Liver (tissue), 9 donors: ENCODE data around the gene MYH11. TPM values are rescaled to one million over a fixed set of nuclear protein-coding genes. Genes with fewer than 3 reads are reported as not detected.

Experiments
- DNase-seq: peaks from one replicate; pipeline ENCODE4 v3.0.0-alpha.2; 2017; ENCODE audit warnings: low spot score
- H3K27ac ChIP-seq, 2 donors: one replicate each; pipeline ENCODE4 v1.7.0; 2013; ENCODE audit warnings: inconsistent platforms in 2 of 2, low read length in 2 of 2, control low read depth in 1 of 2, low read depth in 1 of 2, mild to moderate bottlenecking in 1 of 2
- H3K27me3 ChIP-seq, 4 donors: one replicate each; pipeline versions ENCODE4 v1.6.1 to v1.7.0; 2013; ENCODE audit warnings: low read length in 3 of 4, inconsistent platforms in 1 of 4, mild to moderate bottlenecking in 1 of 4, moderate library complexity in 1 of 4; ENCODE audit not compliant: control insufficient read depth in 4 of 4, insufficient read depth in 4 of 4
- H3K36me3 ChIP-seq, 4 donors: one replicate each; pipeline versions ENCODE4 v1.6.1 to v1.7.0; 2013; ENCODE audit warnings: low read length in 3 of 4, mild to moderate bottlenecking in 3 of 4, low read depth in 1 of 4, moderate library complexity in 1 of 4; ENCODE audit not compliant: control insufficient read depth in 4 of 4, insufficient read depth in 3 of 4
- H3K4me1 ChIP-seq, 4 donors: one replicate each; pipeline versions ENCODE4 v1.6.1 to v1.7.0; 2013; ENCODE audit warnings: low read length in 3 of 4, mild to moderate bottlenecking in 3 of 4, moderate library complexity in 1 of 4; ENCODE audit not compliant: control insufficient read depth in 4 of 4, insufficient read depth in 4 of 4
- H3K4me3 ChIP-seq, 3 donors: one replicate each; pipeline versions ENCODE4 v1.6.1 to v1.7.0; 2013; ENCODE audit warnings: low read length in 3 of 3, control low read depth in 1 of 3, low read depth in 1 of 3, mild to moderate bottlenecking in 1 of 3
- H3K9ac ChIP-seq, 2 donors: one replicate each; pipeline ENCODE4 v1.7.0; 2013; ENCODE audit warnings: low read length in 2 of 2, mild to moderate bottlenecking in 2 of 2, moderate library complexity in 2 of 2, control low read depth in 1 of 2, low read depth in 1 of 2
- H3K9me3 ChIP-seq, 4 donors: one replicate each; pipeline versions ENCODE4 v1.6.1 to v1.7.0; 2013; ENCODE audit warnings: low read length in 3 of 4; ENCODE audit not compliant: control insufficient read depth in 4 of 4
- ATF3 ChIP-seq: IDR thresholded peaks from 2 replicates; pipeline ENCODE4 v1.6.1; 2016; ENCODE audit warnings: antibody characterized with exemption
- CTCF ChIP-seq: fragments of 150-350 bp; IDR thresholded peaks from 2 replicates; pipeline ENCODE4 v1.5.1; 2017; ENCODE audit warnings: improper control_type of control experiment, low read depth, low read length; ENCODE audit not compliant: missing input control
- EGR1 ChIP-seq, 2 donors: IDR thresholded peaks; 2 replicates each; pipeline ENCODE4 v1.6.1; 2016 to 2018; ENCODE audit warnings: antibody characterized with exemption in 2 of 2, low read depth in 2 of 2
- FOXA1 ChIP-seq: IDR thresholded peaks from 2 replicates; pipeline ENCODE4 v1.6.1; 2016; ENCODE audit warnings: antibody characterized with exemption
- FOXA2 ChIP-seq: IDR thresholded peaks from 2 replicates; pipeline ENCODE4 v1.6.1; 2016; ENCODE audit warnings: antibody characterized with exemption
- GABPA ChIP-seq, 2 donors: IDR thresholded peaks in 1 of 2; conservative IDR thresholded peaks in 1 of 2; 2 replicates each; pipeline ENCODE4 v1.6.1; 2016; ENCODE audit warnings: antibody characterized with exemption in 2 of 2, mild to moderate bottlenecking in 1 of 2, moderate library complexity in 1 of 2
- HNF4A ChIP-seq, 2 donors: conservative IDR thresholded peaks; 2 replicates each; pipeline ENCODE4 v1.6.1; 2016; ENCODE audit warnings: antibody characterized with exemption in 2 of 2, mild to moderate bottlenecking in 2 of 2
- HNF4G ChIP-seq: IDR thresholded peaks from 2 replicates; pipeline ENCODE4 v1.6.1; 2016; ENCODE audit warnings: antibody characterized with exemption
- JUND ChIP-seq, 2 donors: IDR thresholded peaks; 2 replicates each; pipeline ENCODE4 v1.6.1; 2016; ENCODE audit warnings: antibody characterized with exemption in 2 of 2
- MAX ChIP-seq: IDR thresholded peaks from 2 replicates; pipeline ENCODE4 v1.6.1; 2016; ENCODE audit warnings: antibody characterized with exemption
- NR2F2 ChIP-seq: IDR thresholded peaks from 2 replicates; pipeline ENCODE4 v1.6.1; 2016; ENCODE audit warnings: antibody characterized with exemption
- RAD21 ChIP-seq, 2 donors: IDR thresholded peaks; 2 replicates each; pipeline ENCODE4 v1.6.1; 2016; ENCODE audit warnings: antibody characterized with exemption in 2 of 2, mild to moderate bottlenecking in 2 of 2
- REST ChIP-seq: IDR thresholded peaks from 2 replicates; pipeline ENCODE4 v1.6.1; 2016; ENCODE audit warnings: antibody characterized with exemption, mild to moderate bottlenecking
- RXRA ChIP-seq, 2 donors: IDR thresholded peaks; 2 replicates each; pipeline ENCODE4 v1.6.1; 2017 to 2018; ENCODE audit warnings: antibody characterized with exemption in 2 of 2, mild to moderate bottlenecking in 1 of 2
- SP1 ChIP-seq: IDR thresholded peaks from 2 replicates; pipeline ENCODE4 v1.6.1; 2018; ENCODE audit warnings: antibody characterized with exemption, mild to moderate bottlenecking
- TAF1 ChIP-seq: conservative IDR thresholded peaks from 2 replicates; pipeline ENCODE4 v1.6.1; 2016; ENCODE audit warnings: antibody characterized with exemption, mild to moderate bottlenecking
- YY1 ChIP-seq: IDR thresholded peaks from 2 replicates; pipeline ENCODE4 v1.6.1; 2016; ENCODE audit warnings: antibody characterized with exemption, mild to moderate bottlenecking
- ZBTB33 ChIP-seq: IDR thresholded peaks from 2 replicates; pipeline ENCODE4 v1.6.1; 2016; ENCODE audit warnings: antibody characterized with exemption
- WGBS: extraction: QIAGEN DNeasy Blood & Tissue Kit; methylation state at CpG from one replicate; pipeline ENCODE4 v1.1.7; 2013; 5-methylcytosine and 5-hydroxymethylcytosine counted together
- polyA plus RNA-seq, 2 donors: library from polyadenylated mRNA; stranded (reverse) in 1 of 2; unstranded in 1 of 2; fragments of 200-250 nt in 1 of 2; fragments of >200 nt in 1 of 2; fragmentation: Nextera tagmentation in 1 of 2; extraction: Ambion mirVana in 1 of 2; gene quantifications; one replicate each; pipeline versions ENCODE4 v1.2.1 to v1.2.3, GENCODE V29; 2013 to 2015
- total RNA-seq, 2 donors: library from RNA; depleted of rRNA; stranded (reverse); fragments of >200 nt; gene quantifications; one replicate each; pipeline ENCODE4 v1.2.3, GENCODE V29; 2014
- donor health status: healthy.
- donor health status: healthy.
- donor health status: healthy.
- donor health status: healthy.
- donor health status: healthy.

The MYH11 gene
- total and polyA plus RNA-seq, 4 donors = 0.51 to 33.7 (median 4.0) TPM

- H3K27me3 ChIP-seq = no peaks in the 10 kb centered on the region
- H3K4me3 ChIP-seq = no peak overlapping the region
- WGBS = 89% methylated on average over 11 of the region's 11 CpGs
- no peak overlapping the region for H3K9ac ChIP-seq
- TF ChIP-seq HNF4A (conservative IDR thresholded peaks at IDR 0.05) = no peak
- TF ChIP-seq SP1 = no peak
- no peak for TF ChIP-seq RAD21 (IDR thresholded peaks at IDR 0.05)
- no peak for TF ChIP-seq YY1
- TF ChIP-seq ZBTB33 = no peak
- no peak for TF ChIP-seq RXRA (IDR thresholded peaks at IDR 0.05)
- TF ChIP-seq TAF1 = no peak
- no peak for TF ChIP-seq EGR1 (IDR thresholded peaks at IDR 0.05; ENCODE audit: low read depth in 2 of 2)
- TF ChIP-seq JUND (IDR thresholded peaks at IDR 0.05) = no peak
- no peak for TF ChIP-seq FOXA2
- no peak for TF ChIP-seq NR2F2
- no peak for TF ChIP-seq GABPA (IDR thresholded peaks at IDR 0.05 in 1 of 2, conservative IDR thresholded peaks at IDR 0.05 in 1 of 2)
- TF ChIP-seq CTCF = no peak
- TF ChIP-seq MAX = no peak
- no peak for TF ChIP-seq ATF3
- no peak for TF ChIP-seq HNF4G
- TF ChIP-seq FOXA1 = no peak
- no peak for TF ChIP-seq REST
- H3K9me3 ChIP-seq = no peaks in the 10 kb centered on the region
- no peak for DNase-seq
- no peak overlapping the region for H3K27ac ChIP-seq
- H3K36me3 ChIP-seq = no peaks in the 10 kb centered on the region
- no peaks in the 10 kb centered on the region for H3K4me1 ChIP-seq
Observed at GRCh38 chr16:15786501-15786900, 70.3 kb downstream of the MYH11 start.
